Thoracic aorta (tissue), 2 donors: ENCODE measurements around the gene SLC35F2. TPM values are rescaled to one million over a fixed set of nuclear protein-coding genes. Genes with fewer than 3 reads are reported as not detected.

Experiments
- ATAC-seq: fragments of 150-250 bp; one replicate; pipeline ENCODE4 v1.8.0; 2017; ENCODE audit warnings: low read depth; ENCODE audit not compliant: insufficient number of reproducible peaks, low FRiP score
- DNase-seq: peaks from one replicate; pipeline ENCODE4 v3.0.0-alpha.2; 2020; ENCODE audit warnings: low spot score
- H3K27ac ChIP-seq, 2 donors: fragments of 200-600 bp; sonication (generic); 1 replicate in 1 of 2; 2 replicates in 1 of 2; pipeline ENCODE4 v1.5.1; 2016; ENCODE audit warnings: mild to moderate bottlenecking in 2 of 2, moderate library complexity in 2 of 2
- H3K27me3 ChIP-seq: fragments of 200-600 bp; sonication (generic); replicated peaks from 2 replicates; pipeline ENCODE4 v1.6.0; 2016; ENCODE audit warnings: mild to moderate bottlenecking; ENCODE audit not compliant: insufficient read depth
- H3K36me3 ChIP-seq: fragments of 200-600 bp; sonication (generic); one replicate; pipeline ENCODE4 v1.5.1; 2016
- H3K4me1 ChIP-seq, 2 donors: fragments of 200-600 bp; sonication (generic); 1 replicate in 1 of 2; 2 replicates in 1 of 2; pipeline versions ENCODE4 v1.5.1 to v1.6.0; 2016; ENCODE audit warnings: low read depth in 2 of 2, mild to moderate bottlenecking in 1 of 2; ENCODE audit not compliant: control insufficient read depth in 1 of 2
- H3K4me3 ChIP-seq: fragments of 200-600 bp; sonication (generic); 2 replicates; pipeline ENCODE4 v1.5.1; 2016; ENCODE audit warnings: mild to moderate bottlenecking
- H3K9me3 ChIP-seq: fragments of 200-600 bp; sonication (generic); 2 replicates; pipeline ENCODE4 v1.5.1; 2016
- total RNA-seq, 2 donors: library from RNA; depleted of rRNA; stranded (reverse); fragments of >200 nt; gene quantifications; one replicate each; pipeline versions ENCODE4 v1.1.0 to v1.2.3, GENCODE V29; 2016
- TF ChIP-seq, protein P1 (sequence below): fragments of 200-600 bp; sonication (generic); IDR thresholded peaks from one replicate; pipeline ENCODE4 v1.5.1; 2019; ENCODE audit warnings: antibody characterized with exemption

SLC35F2 gene
- total RNA-seq, 2 donors from 2014 or later: 10.0 to 13.5 TPM

- H3K27ac ChIP-seq: no peak overlapping the region
- DNase-seq: no peak
- no peak for ATAC-seq
- TF ChIP-seq, protein P1, sequence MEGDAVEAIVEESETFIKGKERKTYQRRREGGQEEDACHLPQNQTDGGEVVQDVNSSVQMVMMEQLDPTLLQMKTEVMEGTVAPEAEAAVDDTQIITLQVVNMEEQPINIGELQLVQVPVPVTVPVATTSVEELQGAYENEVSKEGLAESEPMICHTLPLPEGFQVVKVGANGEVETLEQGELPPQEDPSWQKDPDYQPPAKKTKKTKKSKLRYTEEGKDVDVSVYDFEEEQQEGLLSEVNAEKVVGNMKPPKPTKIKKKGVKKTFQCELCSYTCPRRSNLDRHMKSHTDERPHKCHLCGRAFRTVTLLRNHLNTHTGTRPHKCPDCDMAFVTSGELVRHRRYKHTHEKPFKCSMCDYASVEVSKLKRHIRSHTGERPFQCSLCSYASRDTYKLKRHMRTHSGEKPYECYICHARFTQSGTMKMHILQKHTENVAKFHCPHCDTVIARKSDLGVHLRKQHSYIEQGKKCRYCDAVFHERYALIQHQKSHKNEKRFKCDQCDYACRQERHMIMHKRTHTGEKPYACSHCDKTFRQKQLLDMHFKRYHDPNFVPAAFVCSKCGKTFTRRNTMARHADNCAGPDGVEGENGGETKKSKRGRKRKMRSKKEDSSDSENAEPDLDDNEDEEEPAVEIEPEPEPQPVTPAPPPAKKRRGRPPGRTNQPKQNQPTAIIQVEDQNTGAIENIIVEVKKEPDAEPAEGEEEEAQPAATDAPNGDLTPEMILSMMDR: no peak
- H3K27me3 ChIP-seq: no peaks in the 10 kb centered on the region
- peaks cover 4% of the 10 kb centered on the region in 2 donors for H3K4me1 ChIP-seq
- no peaks in the 10 kb centered on the region for H3K9me3 ChIP-seq
- H3K4me3 ChIP-seq: no peak overlapping the region
- H3K36me3 ChIP-seq: no peaks in the 10 kb centered on the region
These were observed 32.7 kb downstream of the SLC35F2 start for GRCh38 chr11:107825875-107826274.

GRCh38 chr11:107824668-107825369 lies 33.8 kb downstream of the SLC35F2 start:
- DNase-seq: no peak
- H3K4me1 ChIP-seq: no peaks in the 10 kb centered on the region
- H3K27ac ChIP-seq: no peak overlapping the region
- H3K27me3 ChIP-seq: no peaks in the 10 kb centered on the region
- no peak overlapping the region for H3K4me3 ChIP-seq
- no peaks in the 10 kb centered on the region for H3K9me3 ChIP-seq
- TF ChIP-seq, protein P1: no peak
- ATAC-seq: no peak
- no peaks in the 10 kb centered on the region for H3K36me3 ChIP-seq

DNA sequence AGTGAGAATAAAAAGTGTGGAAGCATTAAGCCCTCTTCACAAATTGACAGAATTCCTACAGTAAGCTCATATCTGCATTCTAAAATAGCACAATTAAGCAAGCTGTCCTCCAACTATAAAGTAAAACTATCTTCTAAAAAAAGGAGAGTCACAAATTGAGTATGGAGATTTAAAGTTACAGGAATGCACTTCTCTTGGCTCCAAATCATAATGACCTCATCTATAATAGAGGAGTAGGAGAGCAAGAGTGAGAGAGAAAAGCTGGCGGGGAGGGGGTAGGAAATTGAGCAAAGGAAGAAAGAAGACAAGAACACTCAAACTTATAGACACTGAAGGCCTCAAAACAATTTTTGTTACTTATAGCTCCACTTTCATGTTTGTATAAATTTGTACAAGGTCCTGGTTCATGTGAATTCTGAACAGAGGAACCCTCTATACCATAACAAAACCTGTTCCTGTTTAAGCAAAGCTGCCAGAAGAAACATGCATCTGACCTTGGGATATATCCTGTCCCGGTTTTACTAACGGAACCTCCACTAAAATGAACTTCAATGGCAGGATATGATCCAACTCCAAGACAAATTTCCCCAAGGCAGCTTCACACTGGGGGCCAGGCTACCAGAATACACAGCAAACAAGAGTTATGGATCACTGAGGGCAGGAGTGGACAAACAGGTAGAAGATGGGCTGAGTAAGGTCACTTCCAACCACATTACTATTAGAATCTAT lies 37.2 kb downstream of the SLC35F2 start:
- Histone ChIP-seq H3K36me3 (no peaks in the 10 kb centered on the region), H3K27ac (no peak overlapping the region), H3K4me3 (no peak overlapping the region), H3K27me3 (no peaks in the 10 kb centered on the region), H3K4me1 (no peaks in the 10 kb centered on the region), H3K9me3 (no peaks in the 10 kb centered on the region)
- DNase-seq: no peak
- TF ChIP-seq, protein P1: no peak
- no peak for ATAC-seq

DNA sequence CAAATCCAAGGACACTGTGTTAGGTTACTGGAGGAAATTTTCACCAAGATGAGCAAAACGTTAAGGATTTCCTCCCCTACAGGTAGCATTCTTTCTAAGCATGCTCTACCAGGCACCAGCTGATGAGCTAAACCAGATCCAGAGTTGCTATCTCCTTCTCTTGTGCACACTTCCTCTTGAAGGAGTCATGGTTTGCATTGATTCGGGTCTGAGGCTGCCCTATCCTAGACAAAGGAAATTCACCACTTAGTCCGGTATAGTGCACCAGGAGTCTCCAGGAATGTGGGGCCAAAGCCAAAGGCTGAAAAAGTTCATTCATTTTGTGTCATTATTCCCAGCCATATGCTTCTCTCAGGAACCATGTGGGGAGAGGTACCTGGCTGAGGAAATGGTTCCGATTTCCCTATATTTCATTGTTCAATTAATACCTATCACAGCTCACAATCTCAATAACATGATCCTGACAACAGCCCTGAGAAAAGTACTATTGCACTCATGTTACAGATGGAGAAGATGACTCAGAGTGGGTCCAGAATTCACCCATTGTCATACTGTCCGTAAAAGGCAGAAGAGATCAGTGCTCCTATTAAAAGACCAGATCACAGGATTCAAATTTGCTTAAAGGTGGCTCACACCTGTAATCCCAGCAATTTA lies 39.1 kb downstream of the SLC35F2 start:
- ATAC-seq: no peak
- Histone ChIP-seq H3K27ac (no peak overlapping the region), H3K4me1 (no peaks in the 10 kb centered on the region), H3K27me3 (no peaks in the 10 kb centered on the region), H3K36me3 (no peaks in the 10 kb centered on the region), H3K9me3 (no peaks in the 10 kb centered on the region), H3K4me3 (no peak overlapping the region)
- DNase-seq: no peak
- TF ChIP-seq, protein P1: no peak

DNA sequence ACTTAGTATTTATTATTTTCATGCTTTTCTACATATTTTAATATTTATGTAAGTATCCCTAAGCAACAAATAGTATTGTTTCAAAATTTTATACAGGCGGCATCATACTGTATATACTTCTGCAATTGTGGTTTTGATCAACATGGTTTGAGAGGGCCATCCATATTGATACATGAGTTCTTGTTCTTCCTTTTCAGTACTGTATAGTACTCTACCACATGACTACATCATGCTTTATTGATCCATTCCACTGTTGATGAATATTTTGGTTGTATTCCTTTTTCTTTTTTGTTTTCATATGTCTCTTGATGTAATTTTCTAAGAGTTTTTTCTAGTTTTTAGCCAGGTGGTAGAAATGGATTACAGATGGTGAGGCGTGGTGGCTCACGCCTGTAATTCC lies 40.1 kb downstream of the SLC35F2 start:
- no peaks in the 10 kb centered on the region for H3K27me3 ChIP-seq
- H3K4me3 ChIP-seq: no peak overlapping the region
- H3K4me1 ChIP-seq: no peaks in the 10 kb centered on the region
- TF ChIP-seq, protein P1: no peak
- no peak overlapping the region for H3K27ac ChIP-seq
- H3K36me3 ChIP-seq: no peaks in the 10 kb centered on the region
- H3K9me3 ChIP-seq: no peaks in the 10 kb centered on the region
- ATAC-seq (no peak), DNase-seq (no peak)
